GM19023 (cell line): ENCODE data around the gene C19orf44.
"Not testable (repeated sequence)": the region's sequence is repeated elsewhere in the genome, so short reads cannot be mapped to it uniquely, and the experiment has no call there.

Experiments
- ATAC-seq: cut with Tn5 transposase; IDR thresholded peaks from one replicate; pipeline ENCODE4 v1.9.1; 2021; ENCODE audit warnings: mild to moderate bottlenecking, moderate library complexity; ENCODE audit not compliant: unreplicated experiment

Gene C19orf44

GRCh38 chr19:16532440-16533234 lies 36.4 kb downstream of the C19orf44 start:
- no peak for ATAC-seq

DNA sequence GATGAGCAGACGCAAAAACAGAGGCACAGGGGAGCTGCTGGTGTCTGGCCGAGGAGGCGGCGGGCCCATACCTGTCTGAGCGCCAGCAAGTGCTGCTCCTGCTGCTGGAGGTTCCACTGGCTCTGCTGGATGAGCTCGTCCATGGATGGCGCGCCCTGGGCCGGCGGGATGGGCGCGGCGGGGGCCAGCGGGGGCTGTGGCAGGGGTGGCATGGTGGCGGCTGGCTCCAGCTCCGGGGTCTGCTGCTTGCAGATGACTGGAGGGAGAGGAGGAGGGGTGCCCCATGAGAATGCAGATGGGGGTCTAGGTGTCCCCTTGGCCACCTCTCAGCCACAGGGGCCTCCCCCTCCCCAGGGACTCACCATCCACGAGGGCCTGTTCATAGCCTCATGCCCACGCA lies 39.2 kb downstream of the C19orf44 start:
- ATAC-seq: no peak

DNA sequence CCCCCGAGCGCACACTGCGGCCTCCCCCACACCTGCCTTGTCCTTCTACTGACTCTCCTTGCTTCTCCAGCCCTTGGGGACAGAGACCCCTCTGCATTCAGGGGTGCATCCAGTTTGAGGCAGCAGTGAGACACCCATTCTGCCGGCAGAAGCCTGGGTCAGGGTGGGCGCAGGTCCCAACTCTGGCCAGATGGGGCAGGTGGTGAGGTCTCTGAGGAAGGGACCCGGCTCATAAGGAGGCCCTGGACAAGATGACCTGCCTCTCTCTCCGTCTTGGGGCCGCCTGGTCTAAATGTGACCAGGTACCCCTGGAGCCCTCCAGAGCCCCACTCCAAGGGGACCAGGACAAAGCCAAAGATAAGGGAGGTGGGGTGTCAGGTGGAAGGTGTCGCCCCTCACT lies 39.9 kb downstream of the C19orf44 start:
- ATAC-seq: no peak

DNA sequence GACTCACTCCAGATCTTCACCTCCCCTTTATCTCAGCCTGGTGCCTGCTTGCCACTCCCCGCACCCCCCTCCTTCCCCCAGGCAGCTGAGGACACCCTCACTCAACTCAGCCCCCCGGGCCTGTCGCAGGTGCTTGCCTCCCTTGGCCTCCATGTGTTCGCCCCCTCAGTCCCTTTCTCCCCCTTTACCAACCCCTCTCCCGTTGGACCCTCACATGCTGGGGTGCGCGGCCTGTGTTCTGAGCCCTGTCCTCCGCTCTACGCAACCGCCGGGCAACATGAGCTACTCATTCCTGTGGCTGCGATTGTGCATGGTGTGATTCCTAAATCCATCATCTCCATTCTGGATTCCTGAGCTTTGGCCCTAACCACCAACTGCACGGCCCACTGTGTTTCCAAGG lies 40.9 kb downstream of the C19orf44 start:
- no peak for ATAC-seq

DNA sequence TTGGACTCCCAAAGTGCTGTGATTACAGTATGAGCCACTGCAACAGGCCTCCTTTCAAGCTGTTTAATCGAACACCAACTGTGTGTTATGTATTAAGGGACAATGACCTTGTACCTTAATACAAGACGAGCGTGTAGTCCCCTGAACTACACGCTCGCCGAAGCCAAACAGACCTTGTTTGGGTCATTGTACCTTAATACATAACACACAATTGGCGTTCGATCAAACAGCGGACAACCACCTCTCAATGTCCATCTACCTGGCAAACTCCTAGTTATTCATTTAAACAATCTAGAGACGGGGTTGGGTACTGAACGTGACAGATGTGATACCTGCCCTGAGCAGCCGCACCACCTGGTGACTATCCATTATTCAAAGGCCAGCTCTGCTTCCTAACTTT lies 44.8 kb downstream of the C19orf44 start:
- ATAC-seq: no peak

DNA sequence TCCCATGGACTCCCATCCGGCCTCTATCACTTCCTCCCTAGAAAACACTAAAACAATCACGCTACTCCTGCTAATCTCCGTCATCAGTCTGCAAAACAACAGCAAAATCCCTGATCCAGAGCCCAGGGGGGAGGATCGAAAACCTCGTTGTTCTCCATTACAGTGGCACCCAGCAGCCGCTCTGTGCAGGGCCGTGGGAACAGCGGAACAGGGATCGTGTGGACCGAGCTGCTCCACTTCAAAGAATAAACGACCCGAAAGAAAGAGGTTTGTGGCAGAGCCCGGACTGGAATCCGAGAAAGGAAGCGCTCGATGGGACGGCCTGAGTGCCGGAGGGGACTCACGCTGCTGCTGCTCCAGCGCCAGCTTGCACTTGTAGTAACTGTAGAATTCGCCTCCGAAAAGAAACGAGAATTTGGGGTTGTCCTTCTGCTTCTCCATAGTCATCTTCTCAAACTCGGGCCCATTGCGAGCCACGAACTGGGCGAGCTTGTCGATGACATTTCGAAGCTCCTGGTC lies 45.4 kb downstream of the C19orf44 start:
- no peak for ATAC-seq

DNA sequence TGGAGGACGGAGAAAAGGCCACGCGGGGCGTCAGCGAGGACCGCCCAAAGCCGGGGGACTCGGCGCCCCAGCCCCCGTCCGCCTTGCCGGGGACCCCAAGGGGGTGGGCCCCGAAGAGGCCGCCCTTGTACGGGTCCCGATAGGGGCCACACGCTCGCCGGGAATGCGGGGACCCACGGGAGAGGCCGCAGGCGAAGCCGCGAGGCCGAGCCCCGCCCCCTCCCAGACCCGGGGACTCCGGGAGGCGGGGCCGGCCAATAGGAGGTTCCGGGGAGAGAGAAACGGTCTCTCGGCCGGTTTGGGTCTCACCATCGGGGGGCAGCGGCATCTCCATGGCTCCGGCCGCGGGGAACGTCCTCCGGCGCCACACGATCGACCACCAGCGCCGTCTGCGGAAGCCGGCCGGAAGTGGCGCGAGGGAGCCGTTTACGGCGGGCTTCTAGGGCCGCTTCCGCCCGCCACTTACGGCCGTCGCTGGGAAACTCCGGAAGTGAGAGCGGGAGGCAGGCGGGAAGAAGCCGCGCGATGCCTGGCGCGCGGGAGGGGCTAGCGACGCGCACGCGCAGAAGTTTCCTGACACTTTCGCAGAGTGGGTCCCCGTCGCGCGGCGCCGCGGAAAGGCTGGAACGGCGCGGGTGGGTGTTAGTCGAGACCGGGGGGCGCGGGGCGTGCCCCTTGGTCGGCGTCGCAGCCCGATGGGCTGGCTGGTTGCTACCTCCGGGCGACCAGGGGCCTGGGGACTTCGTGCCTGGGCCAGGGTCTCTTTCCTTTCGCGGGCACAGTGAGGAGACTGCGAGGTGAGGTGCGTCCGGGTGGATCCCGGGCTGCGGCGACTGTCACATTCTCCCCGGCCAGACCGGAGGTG lies 46.1 kb downstream of the C19orf44 start, which contains the start of gene CHERP:
Gene CHERP, minus strand, starts transcription at position 393 of the 865 bp plus-strand sequence. Its CDS starts 59 bp downstream, at position 334.
- ATAC-seq: peak; percentile 74

DNA sequence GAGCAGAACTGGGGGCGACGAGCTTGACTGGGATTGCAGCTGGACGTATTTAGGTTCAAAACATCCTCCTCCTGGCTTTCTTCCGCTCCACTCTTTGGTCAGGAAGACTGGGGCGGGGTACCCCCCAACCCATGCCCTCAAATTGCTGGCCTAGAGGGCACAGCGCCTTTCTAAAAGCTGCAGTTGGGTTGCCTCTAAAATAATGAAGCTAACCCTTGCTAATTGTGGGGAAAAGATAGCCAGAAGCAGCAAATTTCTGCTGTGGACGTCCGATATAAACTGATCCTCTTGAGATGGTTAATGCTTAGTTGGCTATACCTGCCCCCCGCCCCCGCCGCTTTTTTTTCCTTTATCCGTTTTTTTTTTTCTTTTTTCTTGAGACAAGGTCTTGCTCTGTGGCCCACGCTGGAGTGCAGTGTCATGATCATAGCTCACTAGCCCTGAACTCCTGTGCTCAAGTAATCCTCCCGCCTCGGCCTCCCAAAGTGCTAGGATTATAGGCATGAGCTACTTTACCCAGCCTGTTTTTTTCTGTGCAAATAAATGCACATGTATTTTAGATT lies 46.8 kb downstream of the C19orf44 start:
- no peak for ATAC-seq

DNA sequence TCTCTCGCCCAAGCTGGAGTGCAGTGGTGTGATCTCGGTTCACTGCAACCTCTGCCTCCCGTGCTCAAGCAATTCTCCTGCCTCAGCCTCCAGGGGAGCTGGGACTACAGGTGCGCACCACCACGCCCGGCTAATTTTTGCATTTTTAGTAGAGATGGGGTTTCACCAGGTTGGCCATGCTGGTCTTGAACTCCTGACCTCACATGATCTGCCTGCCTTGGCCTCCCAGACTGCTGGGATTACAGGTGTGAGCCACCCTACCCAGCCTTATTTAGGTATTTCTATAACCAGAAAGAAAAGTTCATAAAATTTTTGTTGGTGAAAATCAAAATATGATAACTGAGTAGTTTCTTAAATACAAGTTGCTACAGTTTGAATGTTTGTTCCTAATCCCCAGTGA lies 47.5 kb downstream of the C19orf44 start:
- not testable (repeated sequence) for ATAC-seq

- ATAC-seq: no peak
Measured at GRCh38 chr19:16544473-16545231, 48.5 kb downstream of the C19orf44 start.

DNA sequence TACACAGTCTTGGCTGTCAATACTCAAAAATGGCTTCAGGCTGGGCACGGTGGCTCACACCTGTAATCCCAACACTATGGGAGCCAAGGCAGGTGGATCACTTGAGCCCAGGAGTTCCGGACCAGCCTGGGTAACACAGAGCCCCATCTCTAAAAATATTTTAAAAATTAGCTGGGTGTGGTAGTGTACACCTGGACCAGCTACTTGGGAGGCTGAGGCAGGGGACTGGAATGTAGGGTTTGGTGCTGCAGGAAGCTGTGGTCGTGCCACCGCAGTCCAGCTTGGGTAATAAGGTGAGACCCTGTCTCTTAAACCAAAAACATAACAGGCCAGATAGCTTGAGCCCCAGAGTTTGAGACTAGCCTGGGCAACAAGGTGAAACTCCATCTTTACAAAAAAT lies 52.8 kb downstream of the C19orf44 start:
- ATAC-seq: no peak

GRCh38 chr19:16551902-16552301 lies 55.7 kb downstream of the C19orf44 start:
- not testable (repeated sequence) for ATAC-seq

- ATAC-seq: no peak
Measured at GRCh38 chr19:16554776-16555175, 58.6 kb downstream of the C19orf44 start.

GRCh38 chr19:16559780-16560276 lies 63.6 kb downstream of the C19orf44 start:
- ATAC-seq: no peak

DNA sequence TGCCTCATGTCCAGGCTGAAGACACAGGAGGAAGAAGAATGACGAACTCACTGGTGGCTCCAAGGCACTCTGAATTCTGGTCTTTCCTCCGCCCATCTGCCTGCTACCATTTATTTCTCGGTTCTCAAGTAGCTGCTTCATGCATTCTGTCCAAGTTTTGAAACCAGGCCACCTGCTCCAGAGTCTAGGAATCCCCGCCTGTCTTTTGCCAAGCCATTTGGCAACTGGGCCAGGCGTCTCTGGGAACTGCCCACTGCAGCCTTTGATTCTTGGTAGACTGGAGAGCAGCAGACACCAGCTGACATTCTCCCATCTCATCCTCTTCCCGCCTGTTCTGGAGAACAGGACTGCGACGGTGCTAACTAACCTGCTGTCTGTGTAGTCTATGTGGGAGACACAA lies 65.2 kb downstream of the C19orf44 start:
- ATAC-seq: no peak

DNA sequence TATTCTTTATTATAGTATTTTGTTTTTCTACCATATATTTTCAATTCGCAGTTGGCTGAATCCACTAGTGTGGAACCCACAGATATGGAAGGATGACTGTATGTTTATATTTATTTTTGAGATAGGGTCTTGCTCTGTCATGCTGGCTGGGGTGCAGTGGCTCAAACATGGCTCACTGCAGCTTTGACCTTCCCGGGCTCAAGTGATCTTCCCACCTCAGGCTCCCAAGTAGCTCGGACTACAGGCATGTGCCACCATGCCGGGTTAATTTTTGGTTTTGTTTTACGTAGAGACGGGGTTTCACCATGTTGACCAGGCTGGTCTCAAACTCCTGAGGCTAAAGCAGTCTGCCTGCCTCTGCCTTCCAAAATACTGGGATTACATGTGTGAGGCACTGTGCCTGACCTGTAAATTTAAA lies 66.4 kb downstream of the C19orf44 start:
- no peak for ATAC-seq

GRCh38 chr19:16564842-16565241 lies 68.6 kb downstream of the C19orf44 start:
- ATAC-seq: no peak

DNA sequence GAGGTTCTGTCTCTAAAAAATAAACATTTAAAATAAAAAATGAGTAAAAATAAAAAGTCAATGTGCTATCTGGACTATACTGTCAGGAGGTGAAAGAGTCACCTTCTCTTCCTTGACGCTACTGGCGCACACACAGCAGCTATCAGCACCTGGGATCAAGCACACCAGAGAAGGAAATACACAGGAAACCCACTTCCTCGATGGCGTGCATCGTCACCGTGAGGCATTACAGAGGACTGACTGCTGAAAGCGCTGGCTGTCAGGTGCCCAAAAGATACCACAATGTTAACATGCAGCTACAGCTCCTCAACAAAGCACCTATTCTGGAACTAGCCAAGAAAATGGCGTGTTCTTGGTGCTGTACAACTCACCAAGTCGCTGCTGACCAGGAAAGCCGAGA lies 70.0 kb downstream of the C19orf44 start:
- ATAC-seq: no peak

DNA sequence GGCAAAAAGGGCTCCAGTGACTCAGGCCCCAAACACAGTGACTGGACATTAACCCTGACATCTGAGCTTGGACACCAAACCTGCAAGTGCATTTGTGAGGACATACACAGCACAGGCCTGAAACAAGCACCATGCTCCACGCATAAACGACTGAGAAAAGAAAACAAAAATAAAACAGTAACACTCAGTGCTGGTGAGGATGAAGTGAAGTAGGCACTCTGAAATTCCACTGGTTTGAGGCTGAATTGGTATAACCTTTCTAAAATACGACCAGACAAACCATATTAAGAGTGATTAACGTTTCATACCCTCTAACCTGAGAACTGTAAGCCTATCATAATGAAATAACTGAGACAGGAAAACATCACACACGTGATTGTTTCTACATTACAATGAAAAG lies 70.5 kb downstream of the C19orf44 start:
- ATAC-seq: no peak

DNA sequence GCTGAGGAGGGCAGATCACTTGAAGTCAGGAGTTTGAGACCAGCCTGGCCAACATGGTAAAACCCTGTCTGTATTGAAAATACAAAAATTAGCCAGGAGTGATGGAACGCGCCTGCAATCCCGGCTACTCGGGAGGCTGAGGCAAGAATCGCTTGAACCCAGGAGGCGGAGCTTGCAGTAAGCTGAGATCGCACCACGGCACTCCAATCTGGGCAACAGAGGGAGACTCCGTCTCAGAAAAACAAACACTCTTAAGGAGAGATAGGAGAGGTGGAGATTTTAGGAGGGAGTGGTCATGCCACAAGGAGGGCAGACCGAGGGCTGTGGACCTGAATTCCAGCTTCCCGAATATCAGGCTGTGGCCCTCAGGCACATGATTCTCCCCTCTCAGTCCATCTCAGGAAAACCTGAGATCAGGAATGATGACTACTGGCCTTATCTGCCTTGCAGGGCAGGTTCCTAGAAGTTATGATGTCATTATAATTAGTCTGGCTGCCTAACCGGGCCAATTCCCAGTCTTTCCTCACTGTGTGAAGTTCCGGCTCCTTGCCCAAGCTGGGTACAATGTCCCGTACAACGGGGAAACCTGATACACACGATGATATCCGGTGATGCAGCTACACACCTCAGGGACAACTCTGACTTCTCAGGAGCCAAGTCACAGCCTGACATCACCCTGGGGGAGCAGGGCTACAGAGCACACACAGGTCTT lies 73.6 kb downstream of the C19orf44 start:
- ATAC-seq: no peak
